GM15510 (cell line): ENCODE data around the gene VSX1.

Source experiments
- POLR2A ChIP-seq: IDR thresholded peaks from 3 replicates; pipeline ENCODE4 v1.6.1; 2011; ENCODE audit warnings: borderline replicate concordance; ENCODE audit not compliant: insufficient read length; ENCODE audit errors: extremely low read depth

VSX1 gene

DNA sequence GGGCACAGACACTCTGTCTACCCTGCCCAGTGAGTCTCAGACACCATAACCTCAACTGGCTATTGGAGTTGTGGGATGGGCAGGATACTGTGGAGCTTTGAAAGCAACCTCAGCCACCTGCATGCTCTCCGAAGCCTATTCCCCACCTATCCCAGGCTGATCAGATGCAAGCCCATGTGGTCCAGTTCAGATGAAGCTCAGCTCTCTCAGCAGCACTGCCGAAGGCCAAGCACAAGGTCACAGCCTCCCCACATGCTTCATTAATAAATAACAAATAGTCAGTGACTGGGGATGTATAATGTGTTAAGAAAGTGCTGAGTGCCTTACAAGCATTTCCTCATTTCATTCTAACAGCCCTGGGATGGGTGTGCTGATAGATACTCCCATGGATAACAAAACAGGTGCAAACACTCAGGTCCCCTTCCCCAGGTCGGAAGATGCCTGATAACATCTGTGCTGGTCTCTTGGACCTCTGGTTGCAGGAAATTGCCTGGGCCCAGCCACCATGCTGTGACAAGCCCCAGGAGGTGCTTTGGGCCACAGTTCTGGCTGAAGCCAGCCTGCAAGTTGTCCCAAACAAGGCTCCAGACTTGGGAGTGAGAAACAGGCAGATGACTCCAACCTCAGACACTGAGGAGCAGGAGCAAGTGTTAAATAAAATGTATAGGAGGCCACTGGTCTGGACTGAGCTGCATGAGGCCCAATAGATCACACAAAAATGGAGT is 27.7 kb downstream of the VSX1 start:
- TF ChIP-seq POLR2A = no peak

GRCh38 chr20:25053255-25054031 is 28.5 kb downstream of the VSX1 start:
- TF ChIP-seq POLR2A = no peak

GRCh38 chr20:25052255-25053194 is 29.4 kb downstream of the VSX1 start:
- TF ChIP-seq POLR2A = no peak

- TF ChIP-seq POLR2A = no peak
Observed at GRCh38 chr20:25051386-25052155, 30.4 kb downstream of the VSX1 start.

DNA sequence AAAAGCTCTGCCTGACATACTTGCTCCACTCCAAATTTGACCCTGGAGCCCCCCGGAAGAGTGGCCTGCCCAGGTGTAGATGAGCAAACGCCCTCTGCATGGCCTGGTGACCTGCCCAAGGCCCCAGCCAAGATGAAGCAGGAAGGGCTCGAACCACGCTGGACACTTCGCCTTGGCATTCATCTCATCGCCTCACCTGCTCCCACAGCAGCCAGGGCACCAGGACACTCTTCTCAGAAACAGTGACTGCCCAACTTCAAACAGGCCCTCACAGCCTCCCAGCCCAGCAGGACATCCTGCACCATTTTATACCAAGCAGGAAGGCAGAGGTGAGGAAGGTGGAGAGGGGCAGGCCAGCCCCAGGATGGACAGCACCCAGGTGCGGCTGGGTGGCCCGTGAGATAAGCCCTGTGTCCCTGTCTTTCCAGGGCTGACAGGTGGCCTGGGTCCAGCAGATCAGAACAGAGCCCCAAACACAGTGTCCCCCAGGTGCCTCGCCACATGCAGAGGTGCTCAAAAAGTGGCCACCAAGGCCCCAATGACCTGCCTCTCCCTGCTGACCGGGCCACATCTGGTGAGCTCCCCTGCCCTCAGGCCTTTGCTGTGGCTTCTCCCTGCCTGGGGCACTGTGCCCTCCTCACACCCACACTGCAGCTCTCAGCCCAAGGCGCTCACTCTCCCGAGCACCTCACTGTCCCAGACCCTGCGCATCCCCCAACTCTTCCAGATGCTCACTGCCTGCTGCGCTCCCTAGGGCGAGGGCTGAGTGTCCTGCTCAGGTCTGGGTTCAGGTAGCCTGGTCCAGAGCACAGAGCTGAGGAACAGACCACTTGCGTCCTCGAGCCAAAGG is 31.2 kb downstream of the VSX1 start:
- TF ChIP-seq POLR2A = no peak

DNA sequence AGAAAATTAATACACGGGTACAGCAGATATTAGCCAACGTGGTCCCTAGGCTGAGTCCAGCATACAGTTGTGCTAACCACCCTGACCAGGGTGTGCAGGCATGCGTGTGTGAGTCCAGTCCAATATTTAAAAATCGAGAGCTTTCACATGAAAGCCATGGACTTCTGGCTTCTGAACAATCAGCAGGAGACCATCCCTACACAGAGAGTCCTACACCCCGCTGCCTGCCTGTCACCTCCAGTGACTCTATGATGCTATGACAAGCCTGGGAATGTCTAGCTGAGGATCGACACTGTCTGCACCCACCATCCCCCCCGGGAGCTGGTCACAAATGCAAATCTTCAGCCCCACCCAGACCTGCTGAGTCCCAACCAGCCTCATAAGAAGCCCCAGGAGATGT is 31.9 kb downstream of the VSX1 start:
- TF ChIP-seq POLR2A = no peak

GRCh38 chr20:25049261-25050060 is 32.5 kb downstream of the VSX1 start:
- no peak for TF ChIP-seq POLR2A

- TF ChIP-seq POLR2A = no peak
Observed at GRCh38 chr20:25048519-25048952, 33.4 kb downstream of the VSX1 start.

DNA sequence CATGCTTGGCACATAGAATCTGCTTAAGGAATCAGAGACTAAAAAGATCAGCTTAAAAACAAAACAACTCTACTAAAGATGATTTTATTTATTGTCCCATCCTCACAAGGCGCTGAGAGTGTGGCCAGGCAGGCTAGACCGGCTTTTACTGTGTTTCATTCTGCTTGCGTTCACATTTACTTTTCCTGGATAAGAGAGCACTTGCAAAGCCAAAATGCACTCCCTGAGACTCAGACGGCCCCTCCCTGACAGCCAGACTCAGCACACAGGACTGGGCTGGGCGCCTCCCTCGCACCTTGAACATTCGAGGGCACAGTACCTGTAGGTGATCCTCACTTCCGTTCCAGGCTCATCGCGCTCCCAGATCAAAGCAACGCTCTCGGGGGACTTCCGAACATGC is 34.2 kb downstream of the VSX1 start:
- TF ChIP-seq POLR2A = no peak

- no peak for TF ChIP-seq POLR2A
Observed at GRCh38 chr20:25046736-25047666, 34.9 kb downstream of the VSX1 start.

GRCh38 chr20:25046181-25046641 is 35.7 kb downstream of the VSX1 start:
- TF ChIP-seq POLR2A = no peak
